Loucy (cell line): ENCODE data around the gene PHAF1.
A peak's percentile ranks its signal among the peaks of the same experiment; 100 is the strongest.

ENCODE experiments used
- H2AFZ ChIP-seq: fragments of 200-600 bp; sonication (generic); 2 replicates; pipeline ENCODE4 v1.6.0; 2016; ENCODE audit warnings: antibody characterized with exemption, mild to moderate bottlenecking, low read length, moderate library complexity
- H3F3A ChIP-seq: fragments of 200-600 bp; 2 replicates; pipeline ENCODE4 v1.6.0; 2016; ENCODE audit warnings: antibody characterized with exemption, low read depth, mild to moderate bottlenecking
- H3K27me3 ChIP-seq: fragments of 200-600 bp; sonication (generic); 2 replicates; pipeline ENCODE4 v1.6.1; 2014; ENCODE audit warnings: low read length, mild to moderate bottlenecking; ENCODE audit not compliant: insufficient read depth, poor library complexity, severe bottlenecking
- H3K36me3 ChIP-seq: fragments of 200-600 bp; sonication (generic); 2 replicates; pipeline ENCODE4 v1.6.1; 2016; ENCODE audit warnings: low read length; ENCODE audit not compliant: insufficient read depth
- H3K4me1 ChIP-seq: fragments of 200-600 bp; sonication (generic); 2 replicates; pipeline ENCODE4 v1.5.1; 2014; ENCODE audit warnings: low read length, mild to moderate bottlenecking; ENCODE audit not compliant: insufficient read depth, poor library complexity, severe bottlenecking
- H3K4me2 ChIP-seq: fragments of 200-600 bp; sonication (generic); 2 replicates; pipeline ENCODE4 v1.6.0; 2014; ENCODE audit warnings: antibody characterized with exemption, low read length, low read depth, mild to moderate bottlenecking; ENCODE audit not compliant: poor library complexity, severe bottlenecking
- H3K4me3 ChIP-seq: fragments of 200-600 bp; sonication (generic); 2 replicates; pipeline ENCODE4 v1.5.1; 2014; ENCODE audit warnings: low read length, mild to moderate bottlenecking, mixed read lengths; ENCODE audit not compliant: poor library complexity, severe bottlenecking
- H3K79me2 ChIP-seq: fragments of 200-600 bp; sonication (generic); 2 replicates; pipeline ENCODE4 v1.6.1; 2014; ENCODE audit warnings: low read length; ENCODE audit not compliant: insufficient read depth
- H3K9ac ChIP-seq: fragments of 200-600 bp; sonication (generic); 2 replicates; pipeline ENCODE4 v1.6.0; 2014; ENCODE audit warnings: mild to moderate bottlenecking, low read depth, low read length, moderate library complexity; ENCODE audit not compliant: poor library complexity, severe bottlenecking
- H3K9me2 ChIP-seq: fragments of 200-600 bp; sonication (generic); replicated peaks from 2 replicates; pipeline ENCODE4 v1.6.1; 2016; ENCODE audit warnings: low read depth, low read length, mixed read lengths
- H3K9me3 ChIP-seq: fragments of 200-600 bp; sonication (generic); 2 replicates; pipeline ENCODE4 v1.6.1; 2014; ENCODE audit warnings: mild to moderate bottlenecking, antibody characterized with exemption, low read length, low read depth; ENCODE audit not compliant: insufficient read depth
- H4K20me1 ChIP-seq: fragments of 200-600 bp; sonication (generic); 2 replicates; pipeline ENCODE4 v1.6.0; 2014; ENCODE audit warnings: antibody characterized with exemption, low read length, mild to moderate bottlenecking; ENCODE audit not compliant: insufficient read depth, poor library complexity, severe bottlenecking
- CTCF ChIP-seq: fragments of 200-600 bp; sonication (generic); conservative IDR thresholded peaks from 2 replicates; pipeline ENCODE4 v1.5.1; 2014; ENCODE audit warnings: mild to moderate bottlenecking, antibody characterized with exemption, low read length
- EZH2phosphoT487 ChIP-seq: fragments of 200-600 bp; IDR thresholded peaks from 2 replicates; pipeline ENCODE4 v1.6.1; 2018; ENCODE audit warnings: antibody characterized with exemption, mild to moderate bottlenecking, moderate library complexity, borderline replicate concordance

The PHAF1 gene

DNA sequence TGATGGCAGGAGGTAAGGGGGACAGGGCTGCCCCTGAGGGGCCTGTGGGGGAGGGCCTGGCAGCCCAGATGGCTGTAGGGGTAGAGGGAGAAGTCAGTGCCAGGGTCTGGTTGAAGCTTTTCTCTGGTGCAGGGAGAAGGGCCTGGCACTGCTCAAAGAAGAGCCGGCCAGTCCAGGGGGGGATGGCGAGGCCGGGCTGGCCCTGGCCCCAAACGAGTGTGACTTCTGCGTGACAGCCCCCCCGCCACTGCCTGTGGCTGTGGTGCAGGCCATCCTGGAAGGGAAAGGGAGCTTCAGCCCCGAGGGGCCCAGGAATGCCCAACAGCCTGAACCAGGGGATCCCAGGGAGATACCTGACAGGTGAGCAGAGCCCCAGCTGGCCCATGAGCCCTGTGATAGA is 57.8 kb downstream of the PHAF1 start:
- H3K27me3 ChIP-seq, result no peaks in the 10 kb centered on the region
- no peaks in the 10 kb centered on the region for H3K36me3 ChIP-seq
- H3K79me2 ChIP-seq, result no peaks in the 10 kb centered on the region
- H3K4me1 ChIP-seq, result peaks cover 13% of the 10 kb centered on the region
- no peak for TF ChIP-seq CTCF
- TF ChIP-seq EZH2phosphoT487, result no peak
- no peak overlapping the region for H3K4me2 ChIP-seq
- no peaks in the 10 kb centered on the region for H4K20me1 ChIP-seq
- no peak overlapping the region for H3K9ac ChIP-seq
- no peaks in the 10 kb centered on the region for H3F3A ChIP-seq
- no peak overlapping the region for H3K4me3 ChIP-seq
- no peaks in the 10 kb centered on the region for H3K9me3 ChIP-seq
- H3K9me2 ChIP-seq, result no peaks in the 10 kb centered on the region
- H2AFZ ChIP-seq, result no peak overlapping the region

- no peak overlapping the region for H2AFZ ChIP-seq
- H3K4me2 ChIP-seq, result peak overlapping the region; percentile 99
- TF ChIP-seq CTCF (no peak), EZH2phosphoT487 (no peak)
Measured at GRCh38 chr16:67169011-67169451, 59.3 kb downstream of the PHAF1 start.

DNA sequence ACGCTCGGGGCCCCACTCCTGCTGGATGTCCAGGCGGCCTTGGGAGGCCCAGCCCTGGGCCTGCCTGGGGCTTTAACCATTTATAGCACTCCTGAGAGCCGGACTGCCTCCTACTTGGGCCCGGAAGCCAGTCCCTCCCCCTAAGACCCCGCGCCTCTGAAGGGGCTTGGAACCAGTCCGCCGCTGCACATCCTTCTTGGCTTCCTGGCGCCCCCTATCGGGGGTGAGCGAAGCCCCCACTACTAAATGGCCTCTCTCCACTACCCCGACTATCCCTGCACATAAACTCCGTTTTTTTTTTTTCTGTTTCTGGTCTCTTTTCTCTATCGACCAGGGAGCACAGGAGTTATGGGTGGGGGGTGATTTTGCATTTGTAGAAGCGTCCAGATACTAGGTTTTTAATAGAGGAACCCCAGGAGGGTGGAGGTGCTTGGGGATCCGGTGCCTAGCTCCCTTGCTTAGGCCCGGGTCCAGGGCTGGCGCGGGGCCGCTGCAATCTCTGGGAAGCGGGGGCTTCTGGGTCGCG is 60.0 kb downstream of the PHAF1 start:
- Histone ChIP-seq H3K79me2 (peaks cover 2% of the 10 kb centered on the region; the same call in 1 of the 2 replicates), H3K9ac (peak overlapping the region; percentile 76), H3K36me3 (no peaks in the 10 kb centered on the region), H3F3A (no peaks in the 10 kb centered on the region), H4K20me1 (no peaks in the 10 kb centered on the region), H3K4me1 (peaks cover 28% of the 10 kb centered on the region), H3K27me3 (no peaks in the 10 kb centered on the region), H3K9me2 (no peaks in the 10 kb centered on the region), H2AFZ (peak overlapping the region; percentile 83), H3K4me2 (peak overlapping the region; percentile 99), H3K4me3 (peak overlapping the region; percentile 82), H3K9me3 (no peaks in the 10 kb centered on the region)
- peak; percentile 83 for TF ChIP-seq CTCF
- no peak for TF ChIP-seq EZH2phosphoT487

More at GRCh38 chr16:67169011-67169451, 59.3 kb downstream of the PHAF1 start:
- Histone ChIP-seq H3K9ac (peak overlapping the region; percentile 76), H3K27me3 (no peaks in the 10 kb centered on the region), H3K36me3 (no peaks in the 10 kb centered on the region), H3K9me2 (no peaks in the 10 kb centered on the region), H4K20me1 (no peaks in the 10 kb centered on the region), H3K9me3 (no peaks in the 10 kb centered on the region), H3K4me3 (peak overlapping the region; percentile 82), H3F3A (no peaks in the 10 kb centered on the region), H3K79me2 (no peaks in the 10 kb centered on the region), H3K4me1 (peaks cover 23% of the 10 kb centered on the region)
